ENCODE data around the gene EIF4A3.

The EIF4A3 gene

GRCh38 chr17:80132906-80133625 lies 13.9 kb downstream of the EIF4A3 start:
- no peak for DNase-seq

GRCh38 chr17:80130992-80131391 lies 15.9 kb downstream of the EIF4A3 start:
- DNase-seq: no peak

GRCh38 chr17:80129006-80129565 lies 17.8 kb downstream of the EIF4A3 start:
- no peak for DNase-seq

- no peak for DNase-seq
These were observed 20.5 kb downstream of the EIF4A3 start for GRCh38 chr17:80126449-80126715.

- no peak for DNase-seq
These were observed 21.1 kb downstream of the EIF4A3 start for GRCh38 chr17:80125656-80126448.

GRCh38 chr17:80124351-80124981 lies 22.5 kb downstream of the EIF4A3 start:
- DNase-seq: no peak

- no peak for DNase-seq
These were observed 23.1 kb downstream of the EIF4A3 start for GRCh38 chr17:80123791-80124190.

GRCh38 chr17:80122926-80123505 lies 23.9 kb downstream of the EIF4A3 start:
- no peak for DNase-seq

GRCh38 chr17:80122026-80122575 lies 24.8 kb downstream of the EIF4A3 start:
- DNase-seq: no peak

GRCh38 chr17:80119839-80120238 lies 27.1 kb downstream of the EIF4A3 start:
- DNase-seq: no peak

- no peak for DNase-seq
These were observed 27.6 kb downstream of the EIF4A3 start for GRCh38 chr17:80119271-80119791.

- no peak for DNase-seq
These were observed 28.2 kb downstream of the EIF4A3 start for GRCh38 chr17:80118601-80119270.

- DNase-seq: no peak
These were observed 29.2 kb downstream of the EIF4A3 start for GRCh38 chr17:80117491-80118401.

GRCh38 chr17:80116921-80117380 lies 30.0 kb downstream of the EIF4A3 start:
- DNase-seq: no peak

- DNase-seq: no peak
These were observed 30.5 kb downstream of the EIF4A3 start for GRCh38 chr17:80116276-80116920.

GRCh38 chr17:80115159-80115558 lies 31.8 kb downstream of the EIF4A3 start:
- no peak for DNase-seq

GRCh38 chr17:80114758-80115157 lies 32.2 kb downstream of the EIF4A3 start:
- no peak for DNase-seq

GRCh38 chr17:80113033-80113484 lies 33.9 kb downstream of the EIF4A3 start:
- no peak for DNase-seq

- DNase-seq: no peak
These were observed 34.4 kb downstream of the EIF4A3 start for GRCh38 chr17:80112471-80113032.

All from amniotic stem cell (primary cell).